Skin epidermis (tissue), 12 donors: Measurements from ENCODE around the gene PRDM7.
"Not testable (repeated sequence)": the region's sequence is repeated elsewhere in the genome, so short reads cannot be mapped to it uniquely, and the experiment has no call there.

Experiments
- H3K27ac ChIP-seq, 21 experiments: fragments of 200-600 bp; sonication (generic) in 11 of 21; one replicate each; pipeline ENCODE4 v1.5.0; 2020; ENCODE audit warnings: mild to moderate bottlenecking in 3 of 21, inconsistent platforms in 2 of 21, moderate library complexity in 2 of 21
- H3K4me3 ChIP-seq, 7 experiments: fragments of 200-600 bp; sonication (generic) in 2 of 7; one replicate each; pipeline ENCODE4 v1.5.0; 2020; ENCODE audit warnings: inconsistent platforms in 2 of 7, mild to moderate bottlenecking in 2 of 7, moderate library complexity in 1 of 7

The PRDM7 gene

DNA sequence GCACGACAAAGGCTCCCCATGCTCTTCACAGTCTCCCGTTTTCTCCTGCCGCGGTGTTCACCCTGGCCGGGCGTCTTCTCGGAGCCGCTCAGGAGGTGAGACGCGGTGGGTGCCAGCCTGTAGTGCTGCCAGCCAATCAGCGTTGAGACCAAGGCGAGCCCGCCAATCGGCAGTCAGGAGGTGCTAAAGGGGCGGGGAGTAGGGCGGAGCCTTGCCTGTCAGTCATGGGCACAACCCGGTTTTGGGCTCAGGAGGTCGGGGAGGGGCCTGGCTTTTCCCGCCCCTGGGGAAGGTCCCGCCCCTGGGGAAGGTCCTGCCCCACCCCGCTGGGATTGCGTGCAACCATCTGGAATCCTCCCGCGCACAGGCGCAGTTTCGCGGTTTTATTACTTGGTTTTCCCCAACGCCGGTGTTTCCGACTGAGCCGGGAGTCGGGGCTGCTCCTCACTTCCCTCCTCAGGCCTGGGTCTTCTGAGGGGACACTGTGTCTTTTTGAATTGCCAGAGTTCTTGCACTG, at the start of gene PRDM7:
TSS of gene PRDM7 (minus strand) at position 92 of the 517 bp plus-strand sequence. CDS start 1,421 bp downstream, outside the sequence.
- peak within 1 kb of the TSS; percentile 13 to 39 (median 34) for H3K4me3 ChIP-seq
- peak within 1 kb of the TSS in 13 of 21 experiments; percentile 20 to 81 (median 47) for H3K27ac ChIP-seq

DNA sequence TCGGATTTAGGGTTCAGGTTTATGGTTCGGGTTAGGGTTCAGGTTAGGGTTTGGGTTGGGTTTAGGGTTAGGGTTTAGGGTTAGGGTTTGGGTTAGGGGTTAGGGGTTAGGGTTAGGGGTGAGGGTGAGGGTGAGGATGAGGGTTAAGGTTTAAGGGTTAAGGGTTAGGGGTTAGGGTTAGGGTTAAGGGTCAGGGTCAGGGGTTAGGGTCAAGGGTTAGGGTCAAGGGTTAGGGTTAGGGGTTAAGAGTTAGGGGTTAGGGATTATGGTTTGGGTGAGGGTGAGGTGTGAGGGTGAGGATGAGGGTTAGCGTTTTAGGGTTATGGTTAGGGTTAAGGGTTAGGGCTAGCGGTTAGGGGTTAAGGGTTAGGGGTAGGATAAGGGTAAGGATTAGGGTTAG, 44.7 kb upstream of the PRDM7 start:
- not testable (repeated sequence) for H3K27ac ChIP-seq, H3K4me3 ChIP-seq

DNA sequence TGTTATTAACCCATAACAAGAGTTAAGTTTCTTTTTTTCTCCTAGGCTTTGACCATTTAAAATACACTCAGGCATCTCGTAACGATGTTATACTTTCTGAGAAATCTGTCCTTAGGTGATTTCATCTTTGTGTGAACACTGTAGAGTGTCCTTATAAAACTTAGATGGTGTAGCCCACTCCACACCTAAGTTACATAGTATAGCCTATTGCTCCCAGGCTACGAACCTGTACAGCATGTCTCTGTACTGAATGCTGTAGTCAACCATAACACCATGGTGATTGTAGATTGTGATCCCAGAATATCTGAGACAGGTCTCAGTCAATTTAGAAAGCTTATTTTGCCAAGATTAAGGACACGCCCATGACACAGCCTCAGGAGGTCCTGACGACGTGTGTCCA, 30.5 kb upstream of the PRDM7 start:
- not testable (repeated sequence) for H3K27ac ChIP-seq

GRCh38 chr16:90107060-90107459, 29.9 kb upstream of the PRDM7 start:
- not testable (repeated sequence) for H3K4me3 ChIP-seq, H3K27ac ChIP-seq

More for the DNA sequence above, 30.5 kb upstream of the PRDM7 start:
- H3K4me3 ChIP-seq = not testable (repeated sequence)

DNA sequence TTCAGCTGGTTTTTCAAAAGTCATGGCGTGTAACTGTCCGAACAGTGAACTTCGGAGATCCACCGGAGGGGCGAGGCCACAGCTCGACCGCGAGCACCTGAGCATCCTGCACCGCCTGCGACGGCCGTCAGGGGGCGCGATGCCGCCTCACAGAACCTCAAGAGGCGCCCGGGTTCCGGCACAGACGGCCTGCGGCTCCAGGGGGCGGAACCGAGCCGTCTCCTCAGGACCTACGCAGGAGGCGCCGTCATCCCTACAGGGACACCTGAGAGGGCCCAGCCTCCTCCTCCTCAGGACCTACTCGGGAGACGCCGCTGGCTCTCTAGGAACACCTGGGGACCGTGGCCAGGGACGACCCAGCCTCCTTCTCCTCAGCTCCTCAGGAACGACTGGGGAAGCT, 29.1 kb upstream of the PRDM7 start:
- H3K27ac ChIP-seq = not testable (repeated sequence)

GRCh38 chr16:90104725-90105124, 27.6 kb upstream of the PRDM7 start:
- not testable (repeated sequence) for H3K27ac ChIP-seq, H3K4me3 ChIP-seq

More for the DNA sequence above, 29.1 kb upstream of the PRDM7 start:
- H3K4me3 ChIP-seq = not testable (repeated sequence)

GRCh38 chr16:90102086-90102884, 25.2 kb upstream of the PRDM7 start:
- not testable (repeated sequence) for H3K4me3 ChIP-seq

DNA sequence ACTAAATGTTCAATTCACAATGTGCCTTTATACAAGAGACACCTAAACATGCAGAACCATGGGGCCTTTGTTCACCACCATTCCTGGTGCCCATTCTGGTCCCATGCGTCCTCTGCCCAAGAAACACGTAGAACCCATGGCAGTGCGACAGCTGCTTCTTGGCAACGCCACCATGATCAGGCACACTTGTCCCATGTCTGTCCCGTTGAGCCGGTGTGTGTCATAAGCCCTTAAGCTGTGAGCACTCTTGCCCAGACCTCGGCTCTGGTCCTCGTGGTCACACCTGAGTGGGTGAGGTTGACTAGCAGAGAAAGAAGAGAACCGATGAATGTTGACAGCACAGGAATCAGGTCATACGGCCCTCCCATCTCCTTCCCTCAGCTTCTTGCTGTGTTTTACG, 24.2 kb upstream of the PRDM7 start:
- H3K4me3 ChIP-seq, H3K27ac ChIP-seq: not testable (repeated sequence)

More at GRCh38 chr16:90102086-90102884, 25.2 kb upstream of the PRDM7 start:
- H3K27ac ChIP-seq = not testable (repeated sequence)

- not testable (repeated sequence) for H3K4me3 ChIP-seq
These were observed 23.7 kb upstream of the PRDM7 start for GRCh38 chr16:90100790-90101189.

GRCh38 chr16:90100229-90100628, 23.1 kb upstream of the PRDM7 start:
- H3K4me3 ChIP-seq, H3K27ac ChIP-seq: not testable (repeated sequence)

More at GRCh38 chr16:90100790-90101189, 23.7 kb upstream of the PRDM7 start:
- H3K27ac ChIP-seq = not testable (repeated sequence)

GRCh38 chr16:90098936-90099335, 21.8 kb upstream of the PRDM7 start:
- not testable (repeated sequence) for H3K4me3 ChIP-seq, H3K27ac ChIP-seq

GRCh38 chr16:90097010-90097684, 20.0 kb upstream of the PRDM7 start:
- H3K4me3 ChIP-seq, H3K27ac ChIP-seq: not testable (repeated sequence)

- not testable (repeated sequence) for H3K4me3 ChIP-seq, H3K27ac ChIP-seq
These were observed 17.7 kb upstream of the PRDM7 start for GRCh38 chr16:90094791-90095190.

DNA sequence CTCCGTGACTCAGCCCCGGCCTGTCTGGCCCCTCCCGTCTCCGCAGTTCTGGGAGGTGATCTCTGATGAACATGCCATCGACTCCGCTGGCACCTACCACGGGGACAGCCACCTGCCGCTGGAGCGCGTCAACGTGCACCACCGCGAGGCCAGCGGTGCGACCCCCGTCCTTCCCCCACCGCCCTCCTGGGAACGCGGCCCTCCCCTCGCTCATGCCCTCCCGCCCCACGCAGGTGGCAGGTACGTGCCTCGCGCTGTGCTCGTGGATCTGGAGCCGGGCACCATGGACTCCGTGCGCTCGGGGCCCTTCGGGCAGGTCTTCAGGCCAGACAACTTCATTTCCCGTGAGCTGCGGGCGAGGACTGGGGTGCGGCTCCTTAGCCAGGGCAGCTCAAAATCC, 17.2 kb upstream of the PRDM7 start:
- not testable (repeated sequence) for H3K27ac ChIP-seq, H3K4me3 ChIP-seq

- not testable (repeated sequence) for H3K4me3 ChIP-seq, H3K27ac ChIP-seq
These were observed 16.7 kb upstream of the PRDM7 start for GRCh38 chr16:90093799-90094198.

GRCh38 chr16:90092781-90093180, 15.7 kb upstream of the PRDM7 start:
- not testable (repeated sequence) for H3K27ac ChIP-seq, H3K4me3 ChIP-seq

- no peak overlapping the region for H3K4me3 ChIP-seq
- no peak overlapping the region for H3K27ac ChIP-seq
These were observed 7.3 kb upstream of the PRDM7 start for GRCh38 chr16:90084215-90084950.

DNA sequence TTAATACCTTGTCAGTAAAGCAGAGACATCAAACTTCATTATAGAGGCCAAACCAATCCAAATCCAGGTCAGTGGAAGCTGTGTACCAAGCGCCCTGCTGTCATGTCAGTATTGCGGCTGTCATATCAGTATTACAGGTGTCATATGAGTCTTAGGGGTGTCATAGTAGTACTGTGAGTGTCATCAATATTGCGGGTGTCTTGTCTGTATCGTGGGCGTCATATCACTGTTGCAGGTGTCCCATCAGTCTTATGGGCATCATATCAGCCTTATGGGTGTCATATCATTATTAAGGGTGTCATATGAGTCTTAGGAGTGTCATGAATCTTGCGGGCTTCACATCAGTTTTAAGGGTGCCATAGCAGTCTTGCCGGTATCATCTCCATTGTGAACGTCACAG, 6.0 kb upstream of the PRDM7 start:
- peak overlapping the region in 2 of 21 experiments; percentile 69 to 85 for H3K27ac ChIP-seq

GRCh38 chr16:90081606-90081970, 4.5 kb upstream of the PRDM7 start:
- H3K4me3 ChIP-seq = peak overlapping the region in 3 of 7 experiments; percentile 49 to 64 (median 54)
- H3K27ac ChIP-seq = peak overlapping the region in 1 of 21 experiments; percentile 85

More for the DNA sequence above, 6.0 kb upstream of the PRDM7 start:
- no peak overlapping the region for H3K4me3 ChIP-seq

DNA sequence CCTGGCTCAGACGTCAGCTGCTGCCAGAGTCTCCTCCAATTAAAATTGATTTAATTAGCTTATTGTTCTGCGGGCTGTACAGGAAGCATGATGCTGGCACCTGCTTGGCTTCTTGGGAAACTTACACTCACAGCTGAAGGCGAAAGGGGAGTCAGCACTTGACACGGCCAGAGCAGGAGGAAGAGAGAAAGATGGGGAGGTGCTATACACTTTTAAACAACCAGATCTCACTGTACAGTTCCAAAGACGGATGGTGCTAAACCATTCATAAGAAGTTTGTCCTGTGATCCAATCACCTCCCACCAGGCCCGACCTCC, 1.4 kb upstream of the PRDM7 start:
- peak overlapping the region in 1 of 21 experiments; percentile 81 for H3K27ac ChIP-seq
- H3K4me3 ChIP-seq = no peak overlapping the region
